Measurements from ENCODE around the gene SPAG16.
"Not testable (repeated sequence)": the region's sequence is repeated elsewhere in the genome, so short reads cannot be mapped to it uniquely, and the experiment has no call there.

The SPAG16 gene

GRCh38 chr2:213277134-213277533 lies 7.1 kb upstream of the SPAG16 start:
- H3K36me3 ChIP-seq (ENCODE audit: control insufficient read depth in 2 of 2, insufficient read depth in 1 of 2, low read length in 2 of 2); H3K27ac ChIP-seq (ENCODE audit: extremely low read depth, low read depth, low read length); H3K9me3 ChIP-seq (ENCODE audit: control insufficient read depth, insufficient read depth, low read depth, low read length); H3K4me3 ChIP-seq (ENCODE audit: low read depth, low read length); CTCF ChIA-PET; POLR2A ChIA-PET; H3K4me1 ChIP-seq (ENCODE audit: control insufficient read depth, insufficient read depth, low read length): not testable (repeated sequence)
- TF ChIP-seq ZNF707 (tag by site-specific recombination; IDR thresholded peaks at IDR 0.05) = peak; percentile 71

GRCh38 chr2:213279116-213279620 lies 5.1 kb upstream of the SPAG16 start:
- no peak for TF ChIP-seq ZNF23 (tag by site-specific recombination; IDR thresholded peaks at IDR 0.05; ENCODE audit: borderline replicate concordance)
- TF ChIP-seq ZNF174 (tag by site-specific recombination; IDR thresholded peaks at IDR 0.05) = no peak
- TF ChIP-seq IKZF3 (tag by site-specific recombination; IDR thresholded peaks at IDR 0.05) = no peak
- TF ChIP-seq ZNF302 (tag by site-specific recombination; IDR thresholded peaks at IDR 0.05; ENCODE audit: low read depth) = no peak
- TF ChIP-seq OSR2 (tag by site-specific recombination; IDR thresholded peaks at IDR 0.05) = no peak
- TF ChIP-seq ZNF391 (tag by site-specific recombination; IDR thresholded peaks at IDR 0.05; ENCODE audit: borderline replicate concordance, low read depth) = no peak
- TF ChIP-seq TSHZ1 (tag by site-specific recombination; IDR thresholded peaks at IDR 0.05; ENCODE audit: borderline replicate concordance) = no peak
- TF ChIP-seq ZBTB1 (tag by site-specific recombination; IDR thresholded peaks at IDR 0.05) = no peak
- no peak for TF ChIP-seq ZNF645 (tag by site-specific recombination; IDR thresholded peaks at IDR 0.05)
- no peak for TF ChIP-seq ZNF747 (tag by site-specific recombination; IDR thresholded peaks at IDR 0.05)
- no peak for TF ChIP-seq ZNF26 (tag by site-specific recombination; IDR thresholded peaks at IDR 0.05)
- no peak for TF ChIP-seq ZNF362 (tag by site-specific recombination; IDR thresholded peaks at IDR 0.05)
- no peak for TF ChIP-seq ZNF146 (tag by site-specific recombination; IDR thresholded peaks at IDR 0.05)
- no peak for TF ChIP-seq ZNF664 (tag by site-specific recombination; IDR thresholded peaks at IDR 0.05)
- TF ChIP-seq ZNF211 (tag by site-specific recombination; IDR thresholded peaks at IDR 0.05; ENCODE audit: low read depth) = no peak
- TF ChIP-seq ZNF157 (tag by site-specific recombination; IDR thresholded peaks at IDR 0.05) = no peak
- TF ChIP-seq ZNF184 (tag by site-specific recombination; IDR thresholded peaks at IDR 0.05) = no peak
- no peak for TF ChIP-seq ZNF624 (tag by site-specific recombination; IDR thresholded peaks at IDR 0.05)
- TF ChIP-seq CTCF (tag by site-specific recombination; IDR thresholded peaks at IDR 0.05) = no peak
- no peaks in the 10 kb centered on the region for H3K4me1 ChIP-seq (ENCODE audit: control insufficient read depth, insufficient read depth, low read length)
- no peaks in the 10 kb centered on the region for H3K36me3 ChIP-seq (ENCODE audit: control insufficient read depth in 2 of 2, insufficient read depth in 1 of 2, low read length in 2 of 2)
- no peak overlapping the region for H3K4me3 ChIP-seq (ENCODE audit: low read depth, low read length)
- ChIA-PET CTCF (interaction anchor here (0.6 kb wide), 1 partner anchor 27 kb away, joined by 3 read pairs; no protein-coding TSS in a partner anchor), POLR2A (no interaction called here)
- H3K9me3 ChIP-seq (ENCODE audit: control insufficient read depth, insufficient read depth, low read depth, low read length) = no peaks in the 10 kb centered on the region
- H3K27ac ChIP-seq (ENCODE audit: extremely low read depth, low read depth, low read length) = no peak overlapping the region
